Hepatocyte (in vitro differentiated cells): ENCODE data around the gene LARP4B.

Source experiments
- EZH2 ChIP-seq: fragments of 200-600 bp; sonication (generic); IDR thresholded peaks from 2 replicates; pipeline ENCODE4 v1.6.1; 2016; ENCODE audit warnings: antibody characterized with exemption, mild to moderate bottlenecking, borderline replicate concordance
- TF ChIP-seq, protein P1 (sequence below): fragments of 200-600 bp; sonication (generic); IDR thresholded peaks from 2 replicates; pipeline ENCODE4 v1.5.1; 2016; ENCODE audit warnings: antibody characterized with exemption, mild to moderate bottlenecking; ENCODE audit not compliant: poor library complexity

DNA sequence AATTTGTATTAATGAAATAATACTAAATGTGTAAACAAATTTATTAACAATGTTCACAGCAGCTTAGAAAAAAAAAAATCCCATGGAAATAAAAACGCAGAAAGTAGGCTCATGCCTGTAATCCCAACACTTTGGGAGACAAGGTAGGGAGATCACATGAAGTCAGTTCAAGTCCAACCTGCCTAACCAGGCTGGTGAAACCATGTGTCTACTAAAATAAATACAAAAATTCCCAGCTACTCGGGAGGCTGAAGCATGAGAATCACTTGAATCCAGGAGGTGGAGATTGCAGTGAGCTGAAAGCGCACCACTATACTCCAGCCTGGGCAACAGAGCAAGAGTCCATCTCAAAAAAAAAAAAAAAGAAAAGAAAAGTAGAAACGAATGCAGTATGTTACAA lies 36.2 kb downstream of the LARP4B start:
- no peak for TF ChIP-seq EZH2
- TF ChIP-seq, protein P1, sequence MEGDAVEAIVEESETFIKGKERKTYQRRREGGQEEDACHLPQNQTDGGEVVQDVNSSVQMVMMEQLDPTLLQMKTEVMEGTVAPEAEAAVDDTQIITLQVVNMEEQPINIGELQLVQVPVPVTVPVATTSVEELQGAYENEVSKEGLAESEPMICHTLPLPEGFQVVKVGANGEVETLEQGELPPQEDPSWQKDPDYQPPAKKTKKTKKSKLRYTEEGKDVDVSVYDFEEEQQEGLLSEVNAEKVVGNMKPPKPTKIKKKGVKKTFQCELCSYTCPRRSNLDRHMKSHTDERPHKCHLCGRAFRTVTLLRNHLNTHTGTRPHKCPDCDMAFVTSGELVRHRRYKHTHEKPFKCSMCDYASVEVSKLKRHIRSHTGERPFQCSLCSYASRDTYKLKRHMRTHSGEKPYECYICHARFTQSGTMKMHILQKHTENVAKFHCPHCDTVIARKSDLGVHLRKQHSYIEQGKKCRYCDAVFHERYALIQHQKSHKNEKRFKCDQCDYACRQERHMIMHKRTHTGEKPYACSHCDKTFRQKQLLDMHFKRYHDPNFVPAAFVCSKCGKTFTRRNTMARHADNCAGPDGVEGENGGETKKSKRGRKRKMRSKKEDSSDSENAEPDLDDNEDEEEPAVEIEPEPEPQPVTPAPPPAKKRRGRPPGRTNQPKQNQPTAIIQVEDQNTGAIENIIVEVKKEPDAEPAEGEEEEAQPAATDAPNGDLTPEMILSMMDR: no peak
